Bone marrow (tissue), 2 donors: ENCODE measurements around the gene TTC21B.
"Not testable (repeated sequence)": the region's sequence is repeated elsewhere in the genome, so short reads cannot be mapped to it uniquely, and the experiment has no call there.

ENCODE experiments used
- DNase-seq, 2 donors: peaks; one replicate each; lab custom pipeline; 2025; lab: John Stamatoyannopoulos, UW

Gene TTC21B

DNA sequence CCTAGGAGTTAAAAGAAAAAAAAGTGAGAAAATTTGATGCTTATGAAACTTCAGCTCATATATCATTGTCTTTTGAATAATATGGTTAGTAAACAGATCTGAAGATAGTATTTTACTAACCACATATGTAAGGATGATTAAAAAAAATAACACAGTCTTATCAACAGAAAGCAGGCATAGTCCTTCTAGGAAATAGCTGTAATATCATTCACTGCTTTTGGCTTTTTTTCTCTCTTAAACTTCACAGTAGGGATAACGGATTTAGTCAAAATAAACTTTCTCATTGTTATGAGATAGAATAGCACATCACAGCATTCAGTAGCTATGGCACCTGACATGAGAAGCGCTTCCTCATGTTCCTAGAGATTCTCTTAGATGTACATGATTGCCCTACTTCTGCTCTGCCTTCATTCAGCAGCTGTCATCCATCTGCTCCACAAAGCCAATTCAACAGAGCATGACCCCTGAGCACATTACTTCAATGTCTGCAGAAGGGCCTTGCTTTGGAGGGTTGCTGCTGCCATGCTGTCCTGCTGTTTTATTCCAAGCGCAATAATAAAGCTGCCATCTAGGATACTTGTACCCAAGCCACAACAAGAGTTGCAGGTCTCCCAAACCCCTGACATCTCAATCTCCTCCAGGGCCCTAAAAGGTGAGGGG lies 67.0 kb downstream of the TTC21B start:
- no peak for DNase-seq

- peak in 1 of 2 donors; percentile 60 for DNase-seq
Measured at GRCh38 chr2:165877565-165878550, 75.7 kb downstream of the TTC21B start.

DNA sequence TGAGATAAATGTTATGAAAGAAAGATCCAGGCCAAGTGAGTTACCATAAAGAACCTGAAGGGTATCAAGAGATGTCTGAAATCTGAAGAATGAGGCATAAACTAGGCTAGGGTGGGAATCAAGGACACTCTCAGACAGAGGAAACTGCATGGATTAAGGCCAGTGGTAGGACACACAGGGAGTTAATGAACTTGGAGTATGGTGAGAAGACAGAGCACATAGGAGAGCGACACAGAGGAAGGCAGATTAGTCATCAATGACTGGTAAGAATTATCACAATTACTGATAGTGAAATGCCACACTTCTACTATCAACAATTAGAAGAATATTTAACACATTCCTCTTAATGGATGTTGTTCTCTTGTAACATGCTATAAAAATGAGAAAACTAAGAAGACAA lies 76.9 kb downstream of the TTC21B start:
- DNase-seq: no peak

GRCh38 chr2:165876269-165876668 lies 77.3 kb downstream of the TTC21B start:
- DNase-seq: no peak

GRCh38 chr2:165874445-165875039 lies 79.0 kb downstream of the TTC21B start:
- DNase-seq: peak in 1 of 2 donors; percentile 18

DNA sequence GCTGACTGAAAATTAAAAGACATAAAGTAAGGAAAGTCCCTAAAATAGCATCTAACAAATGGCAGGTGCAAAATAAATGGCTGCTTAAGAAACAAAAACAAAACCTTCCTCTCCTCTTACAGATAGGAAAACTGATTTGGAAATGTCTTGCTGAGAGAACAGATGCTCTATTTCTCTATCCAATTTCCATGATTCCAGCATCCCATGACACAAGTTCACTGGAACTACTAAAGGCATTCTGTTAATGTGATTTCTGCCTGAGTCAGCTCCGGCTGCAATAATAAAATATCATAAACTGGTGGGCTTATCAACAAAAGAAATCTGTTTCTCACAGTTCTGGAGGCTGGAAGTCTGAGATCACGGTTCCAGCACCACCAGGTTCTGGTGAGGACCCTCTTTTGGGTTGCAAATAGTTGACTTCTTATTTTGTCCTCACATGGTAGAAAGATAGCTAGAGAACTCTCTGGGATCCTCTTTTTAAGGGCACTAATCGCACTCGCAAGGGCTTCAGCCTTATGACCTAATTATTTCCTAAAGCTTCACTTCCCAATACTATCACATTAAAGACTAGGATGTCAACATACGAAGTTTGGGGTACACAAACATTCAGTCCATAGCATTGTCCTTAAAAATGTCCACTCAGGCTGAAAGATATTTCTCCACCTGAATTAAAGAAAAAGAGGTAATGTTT lies 81.3 kb downstream of the TTC21B start:
- DNase-seq: no peak

GRCh38 chr2:165871025-165871424 lies 82.6 kb downstream of the TTC21B start:
- no peak for DNase-seq

DNA sequence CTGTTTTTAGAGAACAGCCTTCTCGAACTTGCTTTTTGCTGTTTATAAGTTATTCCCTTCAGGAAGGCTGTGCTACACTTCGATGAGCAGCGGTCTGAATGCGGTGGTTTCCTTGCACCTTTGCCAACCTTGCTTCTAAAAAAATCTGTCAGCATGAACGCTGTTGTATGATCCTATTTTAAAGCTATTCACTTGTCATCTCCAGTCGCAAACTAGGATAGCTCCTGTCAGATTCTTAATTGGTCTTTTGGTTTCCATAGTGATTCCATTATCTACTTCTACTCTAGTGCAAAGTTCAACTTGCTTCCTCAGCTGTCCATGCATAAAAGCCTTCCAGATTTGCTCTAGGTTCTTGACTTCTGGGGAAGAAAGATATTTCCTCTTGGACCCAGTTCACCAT lies 83.2 kb downstream of the TTC21B start:
- DNase-seq: no peak

DNA sequence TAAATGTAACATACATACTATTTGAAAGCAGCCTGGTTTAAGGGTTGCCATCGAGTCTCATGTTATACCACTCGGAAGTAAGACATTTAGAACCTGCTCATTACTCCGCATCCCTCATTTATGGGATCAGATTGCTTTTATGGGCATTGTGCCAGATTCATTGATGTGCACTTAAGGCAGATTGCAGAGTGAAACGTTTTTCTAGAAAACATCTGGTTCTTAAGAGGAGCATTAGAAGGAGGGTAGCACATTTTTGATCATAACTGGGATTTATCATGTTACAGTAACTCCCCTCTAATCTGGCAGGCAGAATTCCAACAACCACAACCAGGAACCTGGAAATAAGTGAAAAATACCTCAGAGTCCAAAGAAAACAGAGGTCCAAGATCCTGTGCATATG lies 85.4 kb downstream of the TTC21B start:
- no peak for DNase-seq

- no peak for DNase-seq
Measured at GRCh38 chr2:165864296-165864695, 89.3 kb downstream of the TTC21B start.

GRCh38 chr2:165863810-165864261 lies 89.7 kb downstream of the TTC21B start:
- no peak for DNase-seq

- not testable (repeated sequence) for DNase-seq
Measured at GRCh38 chr2:165861083-165861482, 92.5 kb downstream of the TTC21B start.

- not testable (repeated sequence) for DNase-seq
Measured at GRCh38 chr2:165859723-165860122, 93.9 kb downstream of the TTC21B start.

DNA sequence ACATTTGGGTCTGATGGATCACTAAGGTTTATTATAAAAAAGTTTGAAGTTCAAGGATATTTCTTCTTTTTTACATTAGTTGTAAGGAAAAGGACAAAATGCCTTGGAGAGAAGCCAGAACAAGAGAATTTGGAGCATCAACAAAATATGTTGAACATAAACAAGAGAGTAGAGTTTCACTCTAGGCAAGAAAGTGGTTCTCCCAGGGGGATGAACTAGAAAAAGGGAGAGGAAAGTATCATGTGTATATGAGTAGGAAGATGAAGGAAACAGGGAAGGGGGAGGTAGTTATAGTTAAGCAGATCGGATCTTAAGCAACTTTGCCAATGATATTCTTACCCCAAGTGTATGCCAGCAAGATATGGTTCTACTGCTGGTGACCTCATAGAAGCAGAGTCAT lies 95.7 kb downstream of the TTC21B start:
- DNase-seq: no peak

DNA sequence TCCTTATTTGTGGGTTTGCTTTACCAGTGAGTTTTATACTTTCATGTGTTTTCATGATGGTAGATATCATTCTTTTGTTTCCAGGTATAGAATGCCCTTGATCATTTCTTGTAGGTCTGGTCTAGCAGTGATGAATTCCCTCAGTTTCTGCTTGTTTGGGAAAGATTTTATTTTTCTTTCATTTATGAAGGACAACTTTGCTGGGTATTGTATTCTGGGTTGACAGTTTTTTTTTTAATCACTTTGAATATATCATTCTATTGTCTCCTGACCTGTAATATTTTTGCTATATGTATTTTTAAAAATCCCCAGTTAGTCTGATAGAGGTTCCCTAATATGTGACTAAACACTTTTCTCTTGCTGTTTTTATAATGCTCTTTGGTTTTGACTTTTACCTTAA lies 101.2 kb downstream of the TTC21B start:
- no peak for DNase-seq

DNA sequence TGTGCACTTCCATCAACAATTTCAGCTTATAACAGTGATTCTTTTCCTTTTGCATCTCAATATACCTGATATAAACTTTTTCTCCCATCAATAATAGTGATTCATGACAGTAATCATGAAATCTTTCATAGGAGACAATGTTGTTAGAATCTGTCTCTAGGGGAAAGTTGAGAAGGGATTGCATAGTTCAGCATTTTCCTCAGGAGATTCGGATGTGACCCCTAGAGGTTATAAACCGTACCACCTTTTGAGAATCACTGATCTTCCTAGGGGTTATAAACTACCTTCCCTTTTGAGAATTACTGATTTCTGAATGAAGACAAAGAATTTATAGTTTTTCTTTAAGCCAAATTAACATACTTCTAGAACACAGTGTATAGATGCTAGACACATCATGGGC lies 106.6 kb downstream of the TTC21B start:
- no peak for DNase-seq

- no peak for DNase-seq
Measured at GRCh38 chr2:165846056-165846455, 107.5 kb downstream of the TTC21B start.

- DNase-seq: no peak
Measured at GRCh38 chr2:165844216-165844615, 109.4 kb downstream of the TTC21B start.

GRCh38 chr2:165843351-165843750 lies 110.2 kb downstream of the TTC21B start:
- no peak for DNase-seq

DNA sequence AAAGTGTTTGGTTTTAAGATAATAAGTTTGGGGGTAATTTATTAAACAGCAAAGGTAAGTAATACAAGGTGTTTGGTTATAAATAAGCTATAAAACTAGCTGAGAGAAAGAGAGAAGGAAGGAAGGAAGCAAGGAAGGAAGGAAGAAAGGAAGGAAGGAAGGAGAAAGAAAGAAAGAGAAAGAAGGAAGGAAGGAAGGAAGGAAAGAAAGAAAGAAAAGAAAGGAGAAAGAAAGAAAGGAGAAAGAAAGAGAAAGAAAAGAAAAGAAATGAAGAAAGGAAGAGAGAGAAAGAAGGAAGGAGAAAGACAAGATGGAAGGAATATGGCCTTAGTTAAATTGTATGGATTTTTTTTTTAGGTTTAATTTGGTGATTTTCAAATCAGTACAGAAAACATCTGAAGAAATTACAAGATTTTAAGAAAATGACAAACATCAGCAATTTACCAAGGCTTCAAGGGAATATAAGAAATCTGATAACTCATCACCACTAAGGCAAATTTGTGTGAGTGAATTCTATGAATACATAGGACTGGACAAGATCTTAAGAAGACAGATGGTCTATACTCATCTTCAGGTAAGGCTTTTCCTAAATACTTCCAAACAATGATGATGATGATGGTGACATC lies 113.1 kb downstream of the TTC21B start:
- DNase-seq: no peak

GRCh38 chr2:165839610-165840009 lies 114.0 kb downstream of the TTC21B start:
- no peak for DNase-seq

GRCh38 chr2:165837122-165837521 lies 116.5 kb downstream of the TTC21B start:
- no peak for DNase-seq
